ENCODE measurements around the gene PPP1R16B. TPM values are rescaled to one million over a fixed set of nuclear protein-coding genes. Genes with fewer than 3 reads are reported as not detected.

PPP1R16B gene
- total and polyA plus RNA-seq, 2 of the 8 experiments (the other 6 are each of a cell fraction or from before 2014, with no cell fraction given) = 2.6 to 8.9 TPM

DNA sequence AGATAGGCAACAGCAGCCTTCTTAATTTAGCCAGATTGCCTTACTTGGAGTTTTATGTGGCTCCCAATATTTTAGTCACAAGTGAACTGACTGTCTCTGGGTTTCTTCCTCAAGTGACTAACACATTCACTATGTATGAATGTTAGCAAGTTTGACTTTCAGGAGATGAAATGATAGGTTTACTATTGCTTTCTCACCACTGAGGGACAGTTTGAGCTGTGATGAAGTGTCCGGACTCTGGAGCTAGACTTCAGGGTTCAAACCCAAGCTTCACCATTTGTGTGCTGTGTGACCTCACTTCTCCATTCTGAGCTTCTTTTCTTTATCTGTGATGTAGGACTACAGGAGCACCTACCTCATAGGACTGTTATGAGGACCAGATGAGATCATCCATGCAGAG, 164.8 kb downstream of the PPP1R16B start:
- Histone ChIP-seq H3K56ac (replicated peaks; ENCODE audit: insufficient read length, low read depth, low read length) (no peak overlapping the region), H4K5ac (ENCODE audit: insufficient read length, low read depth, low read length) (no peak overlapping the region), H3K4me2 (ENCODE audit: insufficient read depth in 1 of 2, low read depth in 2 of 2, low read length in 2 of 2) (no peak overlapping the region), H2BK12ac (ENCODE audit: low read depth, low read length) (no peak overlapping the region), H2AFZ (ENCODE audit: low read length) (no peak overlapping the region), H3K27ac (ENCODE audit: low read depth, low read length) (no peak overlapping the region), H3K14ac (ENCODE audit: insufficient read length) (no peak overlapping the region), H3K4ac (replicated peaks; ENCODE audit: insufficient read length, low read depth, low read length) (no peak overlapping the region), H3K36me3 (ENCODE audit: control insufficient read depth in 2 of 4, insufficient read depth in 4 of 4, low read length in 3 of 4) (peaks cover 13 to 41% (median 24%) of the 10 kb centered on the region in 4 experiments; a peak in 7 of 8 replicates), H3K23me2 (ENCODE audit: low read depth, low read length) (peaks cover 2% of the 10 kb centered on the region; the same call in 1 of the 2 replicates), H3K4me3 (ENCODE audit: extremely low read depth in 1 of 4, insufficient read depth in 2 of 4, low read depth in 3 of 4, low read length in 4 of 4) (no peak overlapping the region), H3K23ac (ENCODE audit: insufficient read length) (no peak overlapping the region), H2BK20ac (ENCODE audit: low read length) (no peak overlapping the region), H2AK5ac (ENCODE audit: low read depth, low read length) (no peak overlapping the region), H2BK120ac (replicated peaks; ENCODE audit: low read depth, low read length) (no peak overlapping the region), H3K9ac (replicated peaks in 1 of 4; ENCODE audit: extremely low read depth in 1 of 4, low read depth in 3 of 4, low read length in 3 of 4) (no peak overlapping the region), H3K79me1 (ENCODE audit: low read depth, low read length) (no peaks in the 10 kb centered on the region; the same call in 1 of the 2 replicates), H3K4me1 (replicated peaks in 1 of 4; ENCODE audit: control insufficient read depth in 3 of 4, insufficient read depth in 4 of 4, low read length in 3 of 4) (no peaks in the 10 kb centered on the region), H3K27me3 (replicated peaks in 1 of 4; ENCODE audit: control insufficient read depth in 3 of 4, extremely low read depth in 1 of 4, insufficient read depth in 3 of 4, low read length in 3 of 4) (no peaks in the 10 kb centered on the region), H3K18ac (ENCODE audit: extremely low read depth, low read length) (no peak overlapping the region), H2BK5ac (ENCODE audit: low read depth, low read length) (no peak overlapping the region), H2BK15ac (ENCODE audit: low read length) (no peak overlapping the region), H4K91ac (replicated peaks; ENCODE audit: insufficient read length, low read length) (no peak overlapping the region), H3K9me3 (ENCODE audit: insufficient read depth in 2 of 2, low read depth in 1 of 2, low read length in 1 of 2) (no peaks in the 10 kb centered on the region), H3K79me2 (ENCODE audit: control insufficient read depth in 1 of 2, insufficient read depth in 2 of 2, low read length in 2 of 2) (peaks cover 0 to 31% of the 10 kb centered on the region in 2 experiments; a peak in 3 of 4 replicates), H4K20me1 (replicated peaks in 1 of 2; ENCODE audit: control insufficient read depth in 1 of 2, insufficient read depth in 2 of 2, low read length in 2 of 2) (peaks cover 0 to 9% of the 10 kb centered on the region in 2 experiments), H4K8ac (ENCODE audit: extremely low read depth, insufficient read depth, low read length) (no peak overlapping the region)
- WGBS, 2 experiments (ENCODE audit: extremely low coverage in 1 of 2, insufficient coverage in 1 of 2, insufficient read length in 1 of 2, insufficient replicate concordance in 2 of 2, low coverage in 1 of 2, low lambda C conversion rate in 2 of 2, missing lambda C conversion rate in 1 of 2) = 93% methylated on average over 1 of the region's 1 CpG; no CpG with 5 or more reads in 1 of the 2 experiments
- FAIRE-seq = no peak
- POLR2A ChIA-PET (ENCODE audit: partially characterized antibody) = no interaction called here
- DNase-seq (ENCODE audit: low read depth in 1 of 2, low spot score in 2 of 2) = no peak
- CTCF ChIA-PET (ENCODE audit: partially characterized antibody) = no interaction called here
- no peak for TF ChIP-seq RFX5 (IDR thresholded peaks at IDR 0.05; ENCODE audit: borderline replicate concordance, low read depth, low read length)
